HFFc6 (cell line): ENCODE results near the gene ANO6. TPM values are rescaled to one million over a fixed set of nuclear protein-coding genes. Genes with fewer than 3 reads are reported as not detected.

ENCODE experiments used
- DNase-seq: peaks from one replicate; pipeline ENCODE4 v3.0.0-alpha.2; 2018
- H3K27ac Mint-ChIP-seq: 2 replicates; pipeline ENCODE4 v1.8.0; 2020; ENCODE audit warnings: mild to moderate bottlenecking, mixed read lengths
- H3K27me3 Mint-ChIP-seq: 2 replicates; pipeline ENCODE4 v1.8.0; 2021; ENCODE audit warnings: mild to moderate bottlenecking, moderate library complexity, mixed read lengths; ENCODE audit not compliant: insufficient read depth
- H3K36me3 Mint-ChIP-seq: 2 replicates; pipeline ENCODE4 v1.8.0; 2021; ENCODE audit warnings: low read depth, mixed read lengths
- H3K4me1 Mint-ChIP-seq: 2 replicates; pipeline ENCODE4 v1.8.0; 2020; ENCODE audit warnings: low read depth, mixed read lengths
- H3K4me3 Mint-ChIP-seq: 2 replicates; pipeline ENCODE4 v1.8.0; 2020; ENCODE audit warnings: mild to moderate bottlenecking, moderate library complexity, mixed read lengths
- H3K9me3 Mint-ChIP-seq: 2 replicates; pipeline ENCODE4 v1.8.0; 2020; ENCODE audit warnings: mild to moderate bottlenecking, mixed read lengths
- total RNA-seq, 6 experiments: library from RNA; stranded (reverse); fragmentation: NEBNext Ultra II Directional; extraction: Animal tissue kit (Norgen Biotek cat#: 25700); gene quantifications; 2 replicates in 1 of 6; 3 replicates in 5 of 6; pipeline ENCODE4 v1.2.3, GENCODE V29; 2021
- TF ChIP-seq, protein P1 (sequence below): fragments of 200-600 bp; sonication (generic); IDR thresholded peaks from 2 replicates; pipeline ENCODE4 v1.5.0; 2021; ENCODE audit warnings: antibody characterized with exemption, mild to moderate bottlenecking

Gene ANO6
- total RNA-seq, 6 experiments from 2014 or later: 44.4 to 58.6 (median 53.3) TPM

DNA sequence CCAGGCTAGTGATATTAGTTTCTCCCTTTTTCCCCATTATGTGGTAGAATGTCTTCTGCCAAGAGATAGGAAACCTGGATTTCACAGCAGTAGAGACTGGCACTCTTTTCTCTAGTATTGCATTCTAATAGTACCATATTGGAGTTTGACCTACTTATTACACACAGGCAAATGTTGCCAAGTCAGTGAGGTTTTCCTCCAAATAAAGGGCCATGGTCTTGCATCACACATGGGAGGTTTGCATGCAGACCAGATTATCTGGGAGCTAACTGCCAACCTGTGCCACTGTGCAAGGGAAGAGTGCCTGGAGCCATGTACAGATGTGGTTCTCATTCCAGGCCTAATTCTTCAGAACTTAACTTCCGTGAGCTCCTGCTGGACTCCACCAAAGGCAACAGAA is 113.3 kb downstream of the ANO6 start:
- no peak overlapping the region for H3K27ac Mint-ChIP-seq
- no peaks in the 10 kb centered on the region for H3K27me3 Mint-ChIP-seq
- H3K4me1 Mint-ChIP-seq: peaks cover 36% of the 10 kb centered on the region
- H3K4me3 Mint-ChIP-seq: no peak overlapping the region
- peaks cover 11% of the 10 kb centered on the region for H3K36me3 Mint-ChIP-seq
- no peaks in the 10 kb centered on the region for H3K9me3 Mint-ChIP-seq
- TF ChIP-seq, protein P1, sequence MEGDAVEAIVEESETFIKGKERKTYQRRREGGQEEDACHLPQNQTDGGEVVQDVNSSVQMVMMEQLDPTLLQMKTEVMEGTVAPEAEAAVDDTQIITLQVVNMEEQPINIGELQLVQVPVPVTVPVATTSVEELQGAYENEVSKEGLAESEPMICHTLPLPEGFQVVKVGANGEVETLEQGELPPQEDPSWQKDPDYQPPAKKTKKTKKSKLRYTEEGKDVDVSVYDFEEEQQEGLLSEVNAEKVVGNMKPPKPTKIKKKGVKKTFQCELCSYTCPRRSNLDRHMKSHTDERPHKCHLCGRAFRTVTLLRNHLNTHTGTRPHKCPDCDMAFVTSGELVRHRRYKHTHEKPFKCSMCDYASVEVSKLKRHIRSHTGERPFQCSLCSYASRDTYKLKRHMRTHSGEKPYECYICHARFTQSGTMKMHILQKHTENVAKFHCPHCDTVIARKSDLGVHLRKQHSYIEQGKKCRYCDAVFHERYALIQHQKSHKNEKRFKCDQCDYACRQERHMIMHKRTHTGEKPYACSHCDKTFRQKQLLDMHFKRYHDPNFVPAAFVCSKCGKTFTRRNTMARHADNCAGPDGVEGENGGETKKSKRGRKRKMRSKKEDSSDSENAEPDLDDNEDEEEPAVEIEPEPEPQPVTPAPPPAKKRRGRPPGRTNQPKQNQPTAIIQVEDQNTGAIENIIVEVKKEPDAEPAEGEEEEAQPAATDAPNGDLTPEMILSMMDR: no peak
- DNase-seq: no peak

DNA sequence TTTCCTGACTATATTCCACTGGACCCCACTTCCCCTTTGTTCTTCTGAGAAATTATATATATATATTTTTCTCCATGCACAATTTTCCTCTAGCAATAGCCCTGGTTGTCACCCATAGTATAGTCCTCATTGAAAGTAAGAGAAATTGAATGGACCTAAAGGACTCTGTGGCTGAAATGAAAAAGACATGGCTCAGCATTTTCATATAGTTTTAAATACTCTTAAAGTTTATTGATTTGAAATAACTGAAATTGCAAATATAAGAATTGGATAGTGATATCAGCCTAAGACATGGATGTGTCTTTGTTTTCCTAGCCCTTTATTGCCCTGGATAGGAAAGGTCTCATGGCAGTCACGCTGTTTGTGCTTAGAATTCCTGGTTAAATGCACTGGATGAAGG is 113.8 kb downstream of the ANO6 start:
- Mint-ChIP-seq H3K9me3 (no peaks in the 10 kb centered on the region), H3K4me1 (peaks cover 36% of the 10 kb centered on the region), H3K27ac (no peak overlapping the region), H3K36me3 (peaks cover 16% of the 10 kb centered on the region), H3K4me3 (no peak overlapping the region), H3K27me3 (no peaks in the 10 kb centered on the region)
- TF ChIP-seq, protein P1: no peak
- DNase-seq: no peak

DNA sequence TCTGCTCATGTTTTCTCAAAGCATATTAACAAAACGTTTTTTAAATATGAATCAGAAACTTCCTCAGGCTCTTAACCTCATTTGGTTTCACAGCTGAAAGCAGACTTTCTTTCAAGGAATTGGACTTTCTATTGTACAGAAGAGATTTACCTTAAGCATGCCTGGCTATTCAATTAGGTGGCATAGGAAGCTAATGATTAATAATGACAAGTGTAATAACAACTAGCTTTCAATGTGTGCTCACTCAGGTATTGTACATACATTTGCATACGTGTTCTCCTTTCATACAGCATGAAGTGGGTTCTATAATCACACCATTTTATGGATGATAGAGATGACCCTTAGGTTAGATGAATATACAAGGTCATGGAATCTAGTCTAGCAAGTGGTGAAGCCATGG is 115.7 kb downstream of the ANO6 start:
- Mint-ChIP-seq H3K27ac (no peak overlapping the region), H3K27me3 (no peaks in the 10 kb centered on the region), H3K4me3 (no peak overlapping the region), H3K4me1 (peaks cover 38% of the 10 kb centered on the region), H3K36me3 (peaks cover 18% of the 10 kb centered on the region), H3K9me3 (no peaks in the 10 kb centered on the region)
- DNase-seq: no peak
- TF ChIP-seq, protein P1: no peak

DNA sequence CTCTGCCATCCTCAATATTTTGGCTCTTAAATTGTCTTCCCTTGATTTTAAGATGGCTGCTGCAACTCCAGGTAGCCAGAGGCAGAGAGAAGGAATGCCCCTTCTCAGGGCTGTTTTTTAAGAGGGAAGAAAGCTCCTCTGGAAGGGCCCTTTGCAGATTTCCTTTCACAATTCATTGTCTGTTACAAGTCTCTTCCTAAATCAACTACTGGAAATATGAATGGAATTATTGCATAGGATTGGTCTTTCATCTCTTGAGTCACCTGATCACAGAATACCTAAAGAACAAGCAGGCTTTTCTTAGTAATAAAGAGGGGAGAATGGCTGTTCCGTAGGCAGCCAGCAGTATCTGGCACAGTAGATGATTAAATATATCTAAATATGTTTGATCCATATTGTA is 118.5 kb downstream of the ANO6 start:
- no peaks in the 10 kb centered on the region for H3K9me3 Mint-ChIP-seq
- H3K4me1 Mint-ChIP-seq: peaks cover 42% of the 10 kb centered on the region
- TF ChIP-seq, protein P1: no peak
- no peak overlapping the region for H3K4me3 Mint-ChIP-seq
- H3K27ac Mint-ChIP-seq: no peak overlapping the region
- H3K27me3 Mint-ChIP-seq: no peaks in the 10 kb centered on the region
- DNase-seq: no peak
- H3K36me3 Mint-ChIP-seq: peaks cover 18% of the 10 kb centered on the region

DNA sequence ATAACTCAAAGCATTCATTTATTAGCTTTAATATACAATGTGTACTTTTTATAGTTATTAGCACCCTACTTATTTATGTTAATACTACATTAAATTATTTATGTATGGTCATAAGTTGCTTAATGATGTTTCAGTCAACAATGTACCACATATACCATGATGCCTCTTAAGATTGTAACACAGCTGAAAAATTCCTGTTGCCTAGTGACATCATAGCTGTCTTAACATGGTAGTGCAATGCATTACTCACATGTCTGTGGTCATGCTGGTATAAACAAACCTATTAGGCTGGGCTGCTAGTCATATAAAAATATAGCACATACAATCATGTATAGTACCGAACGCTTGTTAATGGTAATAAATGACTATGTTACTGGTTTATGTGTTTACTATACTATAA is 120.4 kb downstream of the ANO6 start:
- H3K9me3 Mint-ChIP-seq: no peaks in the 10 kb centered on the region
- peaks cover 46% of the 10 kb centered on the region for H3K4me1 Mint-ChIP-seq
- DNase-seq: peak; percentile 92
- TF ChIP-seq, protein P1: no peak
- H3K36me3 Mint-ChIP-seq: peaks cover 18% of the 10 kb centered on the region
- H3K27me3 Mint-ChIP-seq: no peaks in the 10 kb centered on the region
- no peak overlapping the region for H3K27ac Mint-ChIP-seq
- H3K4me3 Mint-ChIP-seq: no peak overlapping the region
